Uterus (tissue), 2 donors: ENCODE results near the gene ID3.

Experiments used
- POLR2A ChIP-seq, 2 donors: fragments of 450-650 bp; IDR thresholded peaks; one replicate each; pipeline ENCODE4 v1.6.1; 2016; ENCODE audit warnings: antibody characterized with exemption in 2 of 2, mild to moderate bottlenecking in 1 of 2, moderate library complexity in 1 of 2
- TF ChIP-seq, protein P1 (sequence below), 4 experiments: fragments of 200-600 bp in 2 of 4; fragments of 450-650 bp in 2 of 4; sonication (generic) in 2 of 4; IDR thresholded peaks; one replicate each; pipeline ENCODE4 v1.5.1; 2016 to 2019; ENCODE audit warnings: antibody characterized with exemption in 4 of 4, mild to moderate bottlenecking in 2 of 4, moderate library complexity in 1 of 4

DNA sequence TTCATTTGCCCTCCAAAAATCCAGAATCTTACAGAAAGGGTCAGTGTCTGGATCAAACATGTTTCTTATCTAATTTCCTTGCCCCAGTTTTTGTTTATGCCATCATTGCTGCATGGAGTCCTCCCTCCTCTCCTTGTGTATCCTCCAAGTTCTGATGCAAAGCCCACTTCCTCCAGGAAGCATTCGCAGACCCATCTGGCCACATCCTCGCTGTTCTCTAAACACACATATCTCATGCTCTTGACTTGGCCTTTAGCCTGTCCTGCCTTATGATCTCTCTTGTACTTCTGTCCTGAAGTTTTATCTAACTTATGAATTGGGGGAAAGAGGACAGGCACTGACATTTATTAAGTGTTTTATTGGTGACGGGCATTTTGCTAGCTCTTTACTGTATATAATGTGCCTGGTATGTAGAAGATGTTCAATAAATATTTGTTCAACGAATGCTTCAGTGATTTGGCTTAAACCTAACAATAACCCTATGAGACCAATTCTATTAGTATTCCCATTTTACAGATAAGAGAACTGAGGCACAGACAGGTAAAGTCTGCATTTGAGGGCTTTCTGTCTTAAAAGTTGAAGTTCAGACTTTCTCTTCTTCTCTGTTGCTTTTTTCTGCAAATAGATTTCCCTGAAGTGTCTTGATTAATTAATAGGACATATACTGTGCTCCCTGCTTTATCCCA lies 19.2 kb upstream of the ID3 start:
- no peak for TF ChIP-seq POLR2A (IDR thresholded peaks at IDR 0.05)
- TF ChIP-seq, protein P1, sequence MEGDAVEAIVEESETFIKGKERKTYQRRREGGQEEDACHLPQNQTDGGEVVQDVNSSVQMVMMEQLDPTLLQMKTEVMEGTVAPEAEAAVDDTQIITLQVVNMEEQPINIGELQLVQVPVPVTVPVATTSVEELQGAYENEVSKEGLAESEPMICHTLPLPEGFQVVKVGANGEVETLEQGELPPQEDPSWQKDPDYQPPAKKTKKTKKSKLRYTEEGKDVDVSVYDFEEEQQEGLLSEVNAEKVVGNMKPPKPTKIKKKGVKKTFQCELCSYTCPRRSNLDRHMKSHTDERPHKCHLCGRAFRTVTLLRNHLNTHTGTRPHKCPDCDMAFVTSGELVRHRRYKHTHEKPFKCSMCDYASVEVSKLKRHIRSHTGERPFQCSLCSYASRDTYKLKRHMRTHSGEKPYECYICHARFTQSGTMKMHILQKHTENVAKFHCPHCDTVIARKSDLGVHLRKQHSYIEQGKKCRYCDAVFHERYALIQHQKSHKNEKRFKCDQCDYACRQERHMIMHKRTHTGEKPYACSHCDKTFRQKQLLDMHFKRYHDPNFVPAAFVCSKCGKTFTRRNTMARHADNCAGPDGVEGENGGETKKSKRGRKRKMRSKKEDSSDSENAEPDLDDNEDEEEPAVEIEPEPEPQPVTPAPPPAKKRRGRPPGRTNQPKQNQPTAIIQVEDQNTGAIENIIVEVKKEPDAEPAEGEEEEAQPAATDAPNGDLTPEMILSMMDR (IDR thresholded peaks at IDR 0.05): no peak
